Kidney tubule cell (primary cell): Measurements from ENCODE around the gene PPM1B.
"Not testable (repeated sequence)": the region's sequence is repeated elsewhere in the genome, so short reads cannot be mapped to it uniquely, and the experiment has no call there.

Source experiments
- DNase-seq: peaks from one replicate; pipeline ENCODE4 v3.0.0-alpha.2; 2018; ENCODE audit warnings: low spot score

Gene PPM1B

DNA sequence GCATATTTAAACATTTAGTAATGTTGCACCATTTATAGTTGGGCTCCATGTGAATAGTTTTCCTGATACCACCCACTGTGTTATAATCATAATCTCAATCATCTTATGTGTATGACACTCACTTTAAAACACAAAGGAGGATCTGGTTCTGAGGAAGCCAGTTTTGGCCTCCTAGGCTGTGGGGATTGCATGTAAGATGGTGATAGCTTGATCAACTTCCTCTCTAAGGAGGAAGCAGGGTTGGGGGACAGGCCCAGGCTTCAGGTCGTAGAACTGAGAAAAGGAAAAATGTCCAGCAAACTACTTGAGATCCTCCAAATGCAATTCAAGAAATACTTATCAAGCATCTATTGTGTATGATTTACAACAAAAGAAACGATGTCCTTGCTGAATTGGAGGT is 4.9 kb upstream of the PPM1B start:
- DNase-seq = no peak

DNA sequence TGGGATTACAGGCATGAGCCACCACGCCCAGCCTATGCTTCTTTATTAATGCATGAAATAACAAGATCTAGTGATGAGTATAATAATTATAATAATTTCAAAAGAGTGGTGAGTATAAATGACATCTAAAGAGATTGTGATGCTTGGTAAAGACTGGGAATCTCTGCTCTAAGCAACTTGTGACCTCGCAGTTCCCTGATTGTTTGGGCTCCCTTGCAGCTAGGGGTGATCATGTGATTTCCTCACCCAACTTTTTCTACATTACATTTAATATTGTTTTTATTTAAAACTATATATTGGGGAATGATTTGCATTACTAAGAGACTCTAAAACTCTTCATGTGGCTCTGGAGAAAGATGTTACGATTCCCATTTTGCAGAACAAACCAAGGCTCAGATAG is 4.1 kb upstream of the PPM1B start:
- DNase-seq = no peak

DNA sequence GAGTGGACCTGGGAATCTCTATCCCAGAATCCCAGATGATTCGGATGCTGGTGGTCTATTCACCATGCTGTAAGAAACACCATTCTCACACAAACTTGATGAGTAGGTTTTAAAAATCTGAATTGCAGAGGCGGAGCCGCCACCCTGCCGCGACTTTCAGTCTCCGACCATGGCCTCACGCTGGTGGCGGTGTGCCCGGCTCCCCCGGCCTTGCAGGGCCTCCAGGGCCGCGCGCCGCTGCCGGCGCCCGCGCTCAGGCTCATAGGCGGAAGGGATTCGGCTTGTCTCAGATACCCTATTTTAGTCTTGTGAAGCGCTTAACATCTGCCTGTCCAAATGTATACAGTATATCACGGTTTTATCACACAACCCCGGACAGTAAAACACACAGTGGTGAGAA is 2.6 kb upstream of the PPM1B start:
- no peak for DNase-seq

DNA sequence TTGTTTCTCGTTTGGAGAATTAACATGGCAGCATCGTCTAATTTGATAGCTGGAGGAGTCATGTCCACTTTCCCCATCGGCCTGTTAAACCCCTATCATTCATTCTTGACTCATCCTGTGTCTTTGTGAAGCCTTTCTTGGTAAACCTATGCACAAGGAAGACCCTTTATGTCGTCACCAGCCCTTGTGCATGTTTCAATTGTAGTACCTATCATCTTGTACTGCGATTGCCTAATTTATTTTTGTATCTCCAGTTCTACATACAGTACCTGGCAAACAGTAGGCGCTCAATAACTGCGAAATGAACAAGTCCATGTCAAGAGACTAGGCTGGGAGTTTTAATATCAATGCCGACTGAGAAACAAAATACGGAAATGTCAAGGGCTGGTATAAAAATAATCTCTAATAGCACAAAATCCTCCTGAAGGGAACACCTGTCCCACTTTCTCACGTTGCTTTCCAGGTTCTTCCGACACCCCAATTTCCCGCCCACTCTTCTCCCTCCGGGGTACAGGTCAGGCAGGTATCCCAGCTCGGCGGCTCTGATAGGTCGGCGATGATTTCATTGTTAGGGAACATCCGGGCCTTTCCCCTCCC is 1.3 kb upstream of the PPM1B start:
- DNase-seq = no peak

DNA sequence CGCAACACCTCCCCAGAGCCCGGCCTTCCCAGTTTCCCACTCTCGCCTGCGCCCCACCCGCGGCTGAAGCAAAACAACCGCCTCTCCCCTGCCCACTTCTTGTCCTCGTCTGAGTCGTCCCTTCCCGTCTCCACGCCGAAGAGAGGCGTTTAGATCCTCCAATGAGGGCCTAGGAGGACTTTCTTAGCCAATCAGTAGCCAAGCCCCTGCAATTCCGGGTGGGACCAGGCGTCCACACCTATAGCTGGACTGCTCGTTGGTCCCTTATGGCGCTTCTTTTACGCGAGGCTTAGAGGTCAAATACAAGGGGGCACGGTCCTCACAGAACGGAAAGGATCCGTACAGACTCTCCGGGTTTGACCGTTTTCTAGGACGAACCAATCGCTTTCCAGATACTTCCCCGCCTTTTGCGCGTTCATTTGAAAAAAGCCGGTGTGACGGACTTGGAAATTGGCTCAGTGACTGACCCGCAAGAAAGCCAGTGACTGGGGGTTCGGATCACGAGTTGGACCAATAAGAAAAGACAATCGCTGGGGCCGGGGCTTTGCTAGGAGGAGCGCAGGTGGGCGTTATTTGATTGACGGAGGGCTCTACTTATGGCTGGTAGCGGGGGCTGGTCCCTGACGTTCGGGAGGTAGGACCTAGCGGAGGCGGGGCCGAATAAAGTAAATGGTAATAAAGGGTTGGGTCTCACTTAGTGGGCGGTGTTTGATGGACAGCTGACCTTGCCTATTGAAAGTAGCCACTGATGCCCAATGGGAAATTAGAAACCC is 581 bp upstream of the PPM1B start:
- DNase-seq = peak; percentile 100

DNA sequence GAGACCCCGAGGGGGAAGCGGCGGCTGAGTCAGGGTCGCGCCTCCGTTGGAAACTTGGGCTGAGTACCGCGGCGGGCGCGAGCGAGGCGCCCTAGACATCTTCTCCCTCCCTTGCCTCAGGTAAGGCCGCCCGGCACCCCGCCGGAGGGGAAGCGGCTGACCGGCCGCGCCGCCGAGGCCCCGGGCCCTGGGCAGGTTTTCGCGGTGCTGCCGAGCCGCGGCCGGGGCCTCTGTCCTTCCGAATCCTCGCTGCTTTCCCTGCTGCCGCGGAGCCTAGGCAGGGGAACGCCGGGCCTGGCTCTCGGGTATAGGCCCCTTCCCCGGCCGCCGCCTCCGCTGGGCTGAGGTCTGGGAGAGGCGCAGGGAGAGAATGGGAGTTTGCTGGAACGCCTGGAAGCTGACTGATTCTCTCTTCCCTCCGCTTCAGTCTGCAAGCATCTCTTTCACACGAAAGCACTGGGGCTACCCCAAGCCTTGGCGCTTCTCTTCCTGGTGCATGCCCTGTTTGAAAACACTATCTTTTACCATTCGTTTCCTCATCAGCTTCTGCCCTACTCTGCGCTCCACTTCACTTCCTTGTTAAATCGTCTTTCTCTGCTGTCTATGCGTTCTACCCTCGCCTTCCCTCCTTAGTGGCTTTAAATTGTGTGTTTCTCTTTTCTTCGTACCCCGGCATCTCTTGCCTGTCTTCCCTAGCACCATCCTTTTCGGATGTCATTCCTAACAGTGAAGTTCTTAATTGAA is 652 bp downstream of the PPM1B start:
- peak; percentile 70 for DNase-seq

DNA sequence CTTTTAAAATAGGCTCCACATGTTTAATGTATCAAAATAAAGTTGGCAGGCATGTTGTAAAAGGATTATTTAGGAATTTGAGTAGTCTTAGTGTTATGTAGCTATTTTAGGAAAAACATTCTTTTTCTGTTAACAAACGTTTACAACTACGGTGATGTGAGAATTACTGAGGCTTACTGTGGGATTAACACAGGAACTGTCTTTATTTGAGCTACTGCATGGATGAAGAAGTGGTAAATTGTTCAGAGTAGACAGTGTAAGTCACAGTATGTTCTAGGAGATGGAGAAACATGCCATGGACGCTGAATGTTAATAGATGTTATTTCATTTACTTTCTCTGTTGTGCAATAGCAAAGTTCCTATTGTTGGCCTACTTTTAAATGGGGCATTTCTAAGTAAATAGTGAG is 1.6 kb downstream of the PPM1B start:
- peak; percentile 22 for DNase-seq

DNA sequence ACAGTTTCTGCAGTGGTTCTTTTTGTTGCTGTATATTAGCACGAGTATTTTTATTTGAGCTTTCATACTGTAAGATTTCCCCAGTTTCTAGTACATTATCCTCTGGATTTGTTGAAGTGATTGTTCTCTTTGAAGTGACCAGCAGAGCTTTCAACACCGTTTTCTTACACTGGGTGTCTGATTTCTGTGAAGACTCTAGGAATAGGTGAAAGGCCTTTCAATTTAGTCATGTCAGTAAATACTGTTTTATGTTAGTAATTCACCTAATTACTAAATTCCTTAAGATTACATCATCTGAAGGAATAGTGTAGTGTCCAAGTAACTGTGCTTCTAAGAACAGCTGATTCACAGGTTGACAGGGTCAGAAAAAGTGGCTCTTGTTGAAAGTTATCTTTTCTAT is 2.3 kb downstream of the PPM1B start:
- peak; percentile 84 for DNase-seq

DNA sequence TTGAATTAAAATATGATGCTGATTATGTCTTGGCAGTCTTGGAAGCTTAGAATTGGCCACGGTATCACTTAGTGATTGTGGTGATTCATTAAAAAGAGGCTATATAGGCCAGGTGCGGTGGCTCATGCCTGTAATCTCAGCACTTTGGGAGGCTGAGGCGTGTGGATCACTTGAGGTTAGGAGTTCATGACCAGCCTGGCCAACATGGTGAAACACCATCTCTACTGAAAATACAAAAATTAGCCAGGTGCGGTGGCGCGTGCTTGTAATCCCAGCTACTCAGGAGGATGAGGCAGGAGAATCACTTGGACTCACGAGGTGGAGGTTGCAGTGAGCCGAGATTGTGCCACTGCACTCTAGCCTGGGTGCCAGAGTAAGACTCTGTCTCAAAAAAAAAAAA is 2.8 kb downstream of the PPM1B start:
- DNase-seq = not testable (repeated sequence)

DNA sequence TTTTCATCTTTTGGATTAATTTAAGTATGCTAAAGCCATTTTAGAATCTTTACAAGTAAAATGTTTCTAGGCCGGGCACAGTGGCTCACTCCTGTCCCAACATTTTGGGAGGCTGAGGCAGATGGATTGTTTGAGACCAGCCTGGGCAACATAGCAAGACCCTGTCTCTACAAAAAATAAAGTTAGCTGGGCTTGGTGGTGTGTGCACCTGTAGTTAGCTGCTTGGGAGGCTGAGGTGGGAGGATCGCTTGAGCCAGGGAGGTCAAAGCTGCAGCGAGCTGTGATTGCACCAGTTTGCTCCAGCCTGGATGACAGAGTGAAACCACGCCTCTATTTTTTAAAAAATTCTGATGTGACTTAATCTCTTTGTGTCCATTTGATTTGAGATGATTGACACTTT is 3.9 kb downstream of the PPM1B start:
- no peak for DNase-seq

DNA sequence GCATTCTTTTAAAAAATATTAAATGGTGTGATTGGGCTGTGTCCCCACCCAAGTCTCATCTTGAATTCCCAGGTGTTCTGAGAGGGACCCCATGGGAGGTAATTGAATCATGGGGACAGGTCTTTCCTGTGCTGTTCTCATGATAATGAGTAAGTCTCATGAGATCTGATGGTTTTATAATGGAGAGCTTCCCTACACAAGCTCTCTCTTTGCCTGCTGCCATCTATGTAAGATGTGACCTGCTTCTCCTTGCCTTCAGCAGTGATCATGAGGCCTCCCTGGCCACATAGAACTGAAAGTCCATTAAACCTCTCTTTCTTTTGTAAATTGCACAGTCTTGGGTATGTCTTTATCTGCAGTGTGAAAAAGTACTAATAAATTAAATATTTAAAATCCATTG is 10.3 kb downstream of the PPM1B start:
- no peak for DNase-seq

DNA sequence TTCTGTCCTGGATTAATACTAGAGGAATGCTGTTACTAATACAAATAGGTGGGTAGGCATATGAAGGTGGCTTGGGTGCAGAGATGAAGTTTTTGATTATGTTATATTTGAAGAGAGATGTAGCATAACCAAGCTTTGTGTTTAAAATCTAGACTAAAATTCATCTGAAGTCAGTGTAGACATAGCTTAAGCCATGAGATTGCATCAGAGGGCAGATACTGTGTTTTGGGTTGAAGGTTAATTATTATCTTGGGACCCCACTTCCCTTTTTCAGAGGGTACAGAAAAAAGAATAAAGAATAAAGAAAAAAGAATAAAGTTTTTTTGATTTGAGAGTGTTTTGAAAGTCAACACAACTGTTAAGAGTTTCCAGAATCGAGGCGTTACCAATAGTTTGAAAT is 13.0 kb downstream of the PPM1B start:
- no peak for DNase-seq

DNA sequence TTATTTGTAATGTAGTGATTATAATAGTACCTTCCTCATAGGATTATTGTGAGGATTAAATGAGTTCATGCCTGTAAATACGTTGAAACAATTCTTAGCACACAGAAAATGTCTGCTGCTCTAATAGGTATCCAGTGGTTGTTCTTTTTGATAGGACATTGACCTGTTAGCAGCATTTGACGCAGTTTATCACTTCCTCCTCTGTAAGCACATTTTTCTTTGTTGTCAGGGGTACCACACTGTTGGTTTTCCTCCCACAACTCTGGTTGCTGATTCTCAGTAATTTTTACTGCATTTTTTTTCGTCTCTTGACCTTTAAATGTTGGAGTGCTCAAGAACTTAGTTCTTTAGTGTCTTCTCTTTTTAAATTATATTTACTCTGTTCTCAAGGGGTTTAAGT is 15.4 kb downstream of the PPM1B start:
- DNase-seq = no peak

DNA sequence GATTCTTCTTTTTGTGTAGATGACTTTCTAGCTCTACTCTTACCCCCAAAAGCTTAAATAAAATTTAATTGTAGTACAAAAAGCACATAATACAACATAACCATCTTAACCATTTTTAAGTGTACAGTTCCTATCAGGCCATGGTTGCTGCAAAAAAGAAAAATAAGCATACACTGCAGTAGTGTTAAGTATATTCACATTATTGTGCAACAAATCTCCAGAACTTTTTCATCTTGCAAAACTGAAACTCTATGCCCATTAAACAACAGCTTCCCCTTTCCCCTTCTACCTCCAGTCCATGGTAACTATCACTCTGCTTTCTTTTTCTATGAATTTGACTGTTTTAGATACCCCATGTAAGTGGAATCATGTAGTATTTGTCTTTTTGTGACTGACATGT is 18.1 kb downstream of the PPM1B start:
- no peak for DNase-seq

DNA sequence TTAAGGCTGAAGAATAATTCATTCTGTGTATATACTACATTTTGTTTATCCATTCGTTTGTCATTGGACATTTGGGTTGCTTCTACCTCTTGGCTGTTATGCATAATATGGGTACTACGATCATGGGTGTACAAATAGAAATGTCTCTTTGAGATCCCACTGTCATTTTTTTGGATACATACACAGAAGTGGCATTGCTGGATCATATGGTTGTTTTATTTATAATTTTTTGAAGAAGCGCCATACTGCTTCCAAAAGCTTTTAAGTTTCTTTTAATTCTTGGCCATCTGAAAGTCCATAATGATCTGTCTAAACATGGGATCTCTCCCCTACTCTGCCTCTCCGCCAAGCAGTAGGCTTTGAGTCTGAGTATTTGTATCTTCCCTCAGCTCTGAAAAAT is 18.6 kb downstream of the PPM1B start:
- DNase-seq = no peak

DNA sequence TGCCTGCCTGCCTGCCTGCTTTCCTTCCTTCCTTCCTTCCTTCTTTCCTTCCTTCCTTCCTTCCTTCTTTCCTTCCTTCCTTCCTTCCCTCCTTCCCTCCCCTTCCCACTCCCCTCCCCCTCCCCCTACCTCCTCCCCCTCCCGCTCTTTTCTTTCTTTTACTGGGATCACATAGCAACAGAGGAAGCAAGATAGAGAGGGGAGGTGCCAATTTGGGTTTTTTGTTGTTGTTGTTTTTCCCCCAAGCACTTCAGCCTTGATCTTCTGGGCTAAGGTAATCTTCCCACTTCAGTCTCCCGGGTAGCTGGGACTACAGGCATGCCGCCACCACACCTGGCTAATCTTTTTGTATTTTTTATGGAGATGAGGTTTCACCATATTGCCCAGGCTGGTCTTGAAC is 20.0 kb downstream of the PPM1B start:
- DNase-seq = no peak

DNA sequence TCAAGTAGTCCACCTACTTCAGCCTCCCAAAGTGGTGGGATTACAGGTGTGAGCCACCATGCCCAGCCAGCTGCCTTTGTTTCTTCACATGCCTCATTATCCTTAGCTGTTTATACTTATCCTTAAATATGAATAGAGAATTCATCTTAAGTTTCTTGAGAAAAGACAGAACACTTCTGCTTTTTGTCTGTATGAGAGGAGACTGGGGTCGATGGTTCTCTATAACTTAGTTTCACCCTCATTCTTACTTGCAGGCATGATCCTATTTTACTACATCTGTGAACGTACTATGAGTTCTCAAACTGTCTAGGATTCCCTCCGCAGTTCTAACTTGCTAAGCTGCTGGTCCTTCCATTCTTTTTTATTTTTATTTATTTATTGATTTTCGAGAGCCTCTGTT is 20.4 kb downstream of the PPM1B start:
- no peak for DNase-seq

DNA sequence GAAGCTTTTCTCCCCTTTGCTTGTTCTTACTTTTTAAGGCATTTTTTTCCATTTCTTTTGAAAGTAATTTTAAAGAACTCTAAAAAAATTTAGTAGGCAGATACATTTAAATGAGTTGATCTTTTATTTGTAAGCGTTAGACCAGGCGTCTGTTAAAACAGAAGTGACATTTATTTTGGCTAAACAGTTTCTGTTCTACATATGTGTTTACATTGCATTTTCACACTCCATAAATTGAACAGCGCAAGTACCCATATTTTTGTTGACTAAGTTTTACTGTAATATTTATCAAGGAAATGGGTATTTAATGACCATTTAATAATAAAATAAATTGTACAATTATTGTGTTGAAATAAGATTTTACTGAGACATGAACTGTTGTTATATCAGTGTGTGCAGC is 21.9 kb downstream of the PPM1B start:
- no peak for DNase-seq

DNA sequence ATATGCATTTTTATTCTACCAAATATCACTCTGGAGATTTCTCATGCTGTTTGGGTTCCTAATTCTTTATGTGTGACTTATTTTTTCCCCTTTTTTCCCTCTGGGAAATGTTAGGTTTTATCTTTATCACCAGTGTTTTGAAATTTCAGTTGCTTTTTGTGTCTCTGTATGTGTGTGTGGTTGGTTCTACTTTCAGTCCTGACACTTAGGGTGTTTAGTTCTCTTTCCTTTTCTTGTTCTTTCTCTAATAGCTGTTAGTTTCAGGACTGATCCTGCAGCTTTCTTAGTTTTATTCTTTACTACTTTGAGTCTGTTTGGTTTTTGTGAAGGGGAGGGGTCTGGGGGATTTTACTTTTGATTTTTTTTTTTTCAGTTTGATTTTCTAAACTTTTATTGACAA is 23.1 kb downstream of the PPM1B start:
- no peak for DNase-seq

DNA sequence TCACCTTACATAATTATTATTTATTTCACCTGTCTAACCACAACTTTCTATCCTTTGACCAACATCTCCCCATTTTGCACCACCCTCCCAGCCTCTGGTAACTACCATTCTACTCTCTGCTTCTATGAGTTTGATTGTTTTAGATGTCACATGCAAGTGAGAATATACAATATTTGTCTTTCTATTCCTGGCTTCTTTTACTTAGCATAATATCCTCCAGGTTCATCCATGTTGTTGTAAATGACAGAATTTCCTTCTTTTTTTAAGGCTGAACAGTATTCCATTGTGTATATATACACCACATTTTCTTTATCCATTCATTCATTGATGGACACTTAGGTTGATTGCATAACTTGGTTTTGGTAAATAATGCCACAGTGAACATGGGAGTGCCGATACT is 24.0 kb downstream of the PPM1B start:
- DNase-seq = no peak

DNA sequence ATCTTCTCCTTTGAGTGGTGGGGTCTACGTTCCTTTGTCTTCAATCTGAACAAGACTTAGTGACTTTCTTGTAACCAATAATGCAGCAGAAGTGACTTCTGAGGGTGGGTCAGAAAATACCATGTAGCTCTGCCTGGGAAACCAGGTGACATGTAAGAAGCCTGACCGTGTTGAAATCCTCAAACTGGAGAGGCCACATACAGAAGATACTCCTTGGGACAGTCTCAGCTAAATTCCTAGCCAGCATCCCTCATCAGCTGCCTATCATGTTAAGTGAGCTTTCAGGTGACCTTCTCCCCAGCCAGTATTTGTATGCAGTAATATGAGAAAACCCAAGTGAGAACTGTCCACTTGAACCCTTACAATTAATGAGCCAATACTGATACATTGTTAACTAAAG is 27.0 kb downstream of the PPM1B start:
- DNase-seq = no peak

DNA sequence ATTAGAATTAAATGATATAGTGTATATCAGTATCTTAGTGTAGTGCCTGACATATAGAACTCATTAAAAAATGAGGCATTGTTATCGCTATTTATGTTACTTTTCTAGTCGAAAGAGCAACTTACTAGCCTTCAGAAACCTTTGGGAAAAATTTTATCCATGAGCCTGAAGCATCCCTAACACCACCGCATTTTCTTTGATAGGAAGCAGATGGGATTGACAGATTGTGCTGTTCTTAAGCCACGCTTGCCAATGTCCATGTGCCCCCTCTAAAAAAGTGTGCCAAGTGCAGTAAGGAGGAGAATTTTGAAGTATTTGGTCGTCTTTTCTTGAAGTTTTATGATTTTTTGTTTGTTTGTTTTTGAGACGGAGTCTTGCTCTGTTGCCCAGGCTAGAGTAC is 29.1 kb downstream of the PPM1B start:
- DNase-seq = no peak

DNA sequence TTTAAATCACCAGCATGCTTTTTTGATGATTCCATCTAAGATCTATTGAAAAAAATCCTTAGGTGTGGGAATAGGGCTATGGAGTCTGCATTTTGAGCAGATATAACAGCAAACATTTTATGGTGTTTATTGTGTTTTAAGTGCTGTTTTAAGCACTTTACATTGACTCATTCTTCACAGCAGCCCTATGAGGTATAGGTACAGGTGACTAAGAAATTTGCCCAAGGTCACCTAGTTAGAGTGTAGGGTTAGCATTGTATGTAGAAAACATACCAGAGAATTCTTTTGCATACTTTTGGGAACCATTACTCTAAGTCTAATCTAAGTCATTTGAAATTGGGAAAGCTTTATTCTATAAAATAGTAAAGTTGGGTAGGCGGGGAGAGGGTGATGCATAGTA is 31.3 kb downstream of the PPM1B start:
- no peak for DNase-seq

DNA sequence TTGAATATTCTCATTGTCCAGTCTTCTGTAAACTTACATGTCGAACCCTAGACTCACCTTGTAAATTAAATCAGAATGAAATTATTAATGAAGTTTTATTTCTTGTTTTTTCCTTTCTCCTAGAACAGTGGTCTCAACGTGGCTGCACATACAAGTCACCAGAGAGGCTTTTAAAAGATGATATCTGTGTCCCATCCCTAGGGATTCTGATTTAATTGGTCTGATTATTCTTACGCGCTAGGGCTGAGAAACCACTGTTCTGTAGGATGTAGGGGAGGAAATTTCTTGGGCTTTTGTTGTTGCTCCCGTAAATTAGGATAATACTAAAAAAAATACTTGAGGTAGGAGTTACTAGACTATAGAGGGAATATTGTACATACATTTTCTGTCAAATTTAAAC is 32.1 kb downstream of the PPM1B start:
- DNase-seq = no peak
